ENCODE measurements around the gene SLC25A12. TPM values are rescaled to one million over a fixed set of nuclear protein-coding genes. Genes with fewer than 3 reads are reported as not detected.
"Not testable (repeated sequence)": the region's sequence is repeated elsewhere in the genome, so short reads cannot be mapped to it uniquely, and the experiment has no call there.

SLC25A12 gene
- total RNA-seq, 2 experiments from 2014 or later: 15.1 to 17.0 TPM

DNA sequence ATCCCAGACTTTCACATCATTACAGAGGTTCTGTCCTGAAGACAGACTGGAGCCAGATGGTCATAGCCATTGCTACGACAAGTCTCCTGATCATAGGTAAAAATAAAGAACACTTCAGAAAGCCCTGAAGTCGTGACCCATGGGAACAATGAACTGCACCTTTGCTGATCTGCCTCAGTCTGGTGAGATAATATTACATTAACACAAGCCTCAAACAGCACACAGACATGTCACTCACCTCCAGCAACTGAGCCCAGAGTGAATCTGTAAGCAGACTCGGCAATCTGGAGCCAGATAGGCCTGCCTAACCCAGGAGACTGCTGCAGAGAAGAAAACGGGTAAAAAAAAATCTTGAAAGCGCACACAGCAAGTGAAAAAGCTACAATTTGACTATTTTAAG, 79.2 kb downstream of the SLC25A12 start:
- DNase-seq: no peak
- intact Hi-C loops (cut with micrococcal nuclease): no loop called here
- no peaks in the 10 kb centered on the region for H3K27me3 Mint-ChIP-seq

DNA sequence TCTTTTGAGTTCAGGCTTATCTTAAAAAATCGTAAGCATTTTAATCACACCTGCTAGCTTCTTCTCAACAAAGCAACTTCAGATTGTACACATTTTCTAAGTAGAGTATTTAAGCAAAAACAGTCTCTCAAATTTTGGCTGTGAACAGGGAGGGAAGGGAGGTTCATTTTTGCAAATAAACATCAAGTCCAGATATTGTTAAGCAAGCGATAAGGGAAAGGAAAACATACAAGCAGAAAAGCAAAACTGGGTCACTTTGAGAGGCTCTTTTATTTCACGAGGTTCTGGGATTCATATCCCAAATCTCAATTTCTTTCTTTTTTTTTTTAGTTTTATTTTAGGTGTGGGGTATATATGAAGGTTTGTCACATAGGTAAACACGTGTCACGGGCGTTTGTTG, 79.9 kb downstream of the SLC25A12 start:
- ChIA-PET CTCF (no interaction called here), POLR2A (no interaction called here)
- no peak for DNase-seq
- H3K9me3 Mint-ChIP-seq: no peaks in the 10 kb centered on the region
- H3K4me1 Mint-ChIP-seq (ENCODE audit: low read depth): no peaks in the 10 kb centered on the region
- intact Hi-C loops (cut with micrococcal nuclease): no loop called here
- no peak overlapping the region for H3K27ac Mint-ChIP-seq
- no peaks in the 10 kb centered on the region for H3K27me3 Mint-ChIP-seq
- H3K36me3 Mint-ChIP-seq: peaks cover 17% of the 10 kb centered on the region
- no peak overlapping the region for H3K4me3 Mint-ChIP-seq

More for the DNA sequence above, 79.2 kb downstream of the SLC25A12 start:
- no peak overlapping the region for H3K27ac Mint-ChIP-seq
- no peak overlapping the region for H3K4me3 Mint-ChIP-seq
- POLR2A ChIA-PET: no interaction called here
- H3K36me3 Mint-ChIP-seq: peaks cover 15% of the 10 kb centered on the region
- H3K9me3 Mint-ChIP-seq: no peaks in the 10 kb centered on the region
- CTCF ChIA-PET: no interaction called here
- no peaks in the 10 kb centered on the region for H3K4me1 Mint-ChIP-seq (ENCODE audit: low read depth)

DNA sequence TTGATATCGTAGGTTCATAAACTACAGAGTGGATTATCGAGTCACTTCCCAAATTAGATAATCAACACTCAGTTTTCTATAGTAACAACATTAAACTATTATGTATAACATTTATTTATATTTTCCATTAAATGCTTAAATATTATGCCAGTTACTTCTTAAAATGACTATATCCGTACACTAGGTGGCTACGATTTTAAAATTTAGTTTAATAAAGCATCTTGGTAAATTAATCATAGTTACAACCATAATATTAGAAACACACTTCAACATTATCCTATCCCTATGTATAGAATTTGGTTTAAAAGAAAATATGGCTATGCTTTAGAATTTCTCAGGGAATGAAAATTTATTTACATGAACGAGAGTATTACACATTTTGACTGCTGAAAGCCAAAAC, 80.3 kb downstream of the SLC25A12 start:
- ChIA-PET CTCF (no interaction called here), POLR2A (no interaction called here)
- Mint-ChIP-seq H3K9me3 (no peaks in the 10 kb centered on the region), H3K36me3 (peaks cover 20% of the 10 kb centered on the region), H3K4me3 (no peak overlapping the region), H3K27ac (no peak overlapping the region), H3K27me3 (no peaks in the 10 kb centered on the region), H3K4me1 (ENCODE audit: low read depth) (no peaks in the 10 kb centered on the region)
- intact Hi-C loops (cut with micrococcal nuclease): no loop called here
- no peak for DNase-seq

DNA sequence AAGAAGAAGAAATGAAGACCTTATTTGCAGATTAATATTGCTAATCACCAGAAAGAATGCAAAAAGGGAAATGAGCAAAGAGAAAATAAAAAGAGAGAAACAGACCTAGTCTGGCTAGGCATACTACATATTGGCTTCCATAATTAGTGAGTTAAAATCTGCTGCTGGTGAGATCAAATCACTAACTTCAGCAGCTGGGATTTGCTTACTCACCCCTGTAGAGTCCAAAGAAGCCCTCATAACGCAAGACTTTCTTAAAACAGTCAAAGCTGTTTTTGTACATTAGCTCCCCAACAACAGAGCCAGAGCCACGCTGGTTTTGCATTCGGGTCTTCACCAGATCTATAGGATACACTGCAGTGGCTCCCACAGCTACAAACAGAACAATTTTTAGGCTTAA, 80.9 kb downstream of the SLC25A12 start:
- H3K9me3 Mint-ChIP-seq: no peaks in the 10 kb centered on the region
- ChIA-PET CTCF (interaction anchor here (1.4 kb wide), 1 partner anchor 314 kb away, joined by 5 read pairs; no protein-coding TSS in a partner anchor), POLR2A (no interaction called here)
- intact Hi-C loops (cut with micrococcal nuclease): no loop called here
- no peak for DNase-seq
- no peaks in the 10 kb centered on the region for H3K4me1 Mint-ChIP-seq (ENCODE audit: low read depth)
- H3K36me3 Mint-ChIP-seq: peaks cover 20% of the 10 kb centered on the region
- no peaks in the 10 kb centered on the region for H3K27me3 Mint-ChIP-seq
- no peak overlapping the region for H3K4me3 Mint-ChIP-seq
- no peak overlapping the region for H3K27ac Mint-ChIP-seq

DNA sequence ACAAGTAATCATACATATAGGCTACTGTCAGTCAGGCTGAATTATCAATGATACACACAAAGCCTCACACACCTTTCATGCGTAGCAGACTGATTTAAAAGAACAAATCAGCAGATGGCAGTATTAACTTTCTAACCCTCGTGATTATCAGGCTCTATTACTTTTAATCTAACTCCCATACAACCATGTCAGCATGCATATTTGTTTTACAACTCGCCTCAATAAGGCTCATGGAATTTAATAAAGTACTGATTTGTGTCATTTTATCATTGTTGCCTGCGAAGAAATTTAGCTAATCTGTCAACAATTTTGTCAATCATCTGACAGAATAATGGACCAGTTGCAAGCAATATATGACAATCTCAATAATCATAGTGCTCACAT, 82.8 kb downstream of the SLC25A12 start:
- Mint-ChIP-seq H3K9me3 (no peaks in the 10 kb centered on the region), H3K27me3 (no peaks in the 10 kb centered on the region), H3K27ac (no peak overlapping the region), H3K36me3 (peaks cover 25% of the 10 kb centered on the region), H3K4me1 (ENCODE audit: low read depth) (no peaks in the 10 kb centered on the region), H3K4me3 (no peak overlapping the region)
- intact Hi-C loops (cut with micrococcal nuclease): loop anchor here (1.0 kb wide), 1 partner anchor 292 kb away; no protein-coding TSS in a partner anchor
- ChIA-PET CTCF (interaction anchor here (1.5 to 1.9 kb wide), 3 partner anchors 104 to 294 kb away, joined by 3 to 7 read pairs (median 4); no protein-coding TSS in a partner anchor), POLR2A (no interaction called here)
- no peak for DNase-seq

DNA sequence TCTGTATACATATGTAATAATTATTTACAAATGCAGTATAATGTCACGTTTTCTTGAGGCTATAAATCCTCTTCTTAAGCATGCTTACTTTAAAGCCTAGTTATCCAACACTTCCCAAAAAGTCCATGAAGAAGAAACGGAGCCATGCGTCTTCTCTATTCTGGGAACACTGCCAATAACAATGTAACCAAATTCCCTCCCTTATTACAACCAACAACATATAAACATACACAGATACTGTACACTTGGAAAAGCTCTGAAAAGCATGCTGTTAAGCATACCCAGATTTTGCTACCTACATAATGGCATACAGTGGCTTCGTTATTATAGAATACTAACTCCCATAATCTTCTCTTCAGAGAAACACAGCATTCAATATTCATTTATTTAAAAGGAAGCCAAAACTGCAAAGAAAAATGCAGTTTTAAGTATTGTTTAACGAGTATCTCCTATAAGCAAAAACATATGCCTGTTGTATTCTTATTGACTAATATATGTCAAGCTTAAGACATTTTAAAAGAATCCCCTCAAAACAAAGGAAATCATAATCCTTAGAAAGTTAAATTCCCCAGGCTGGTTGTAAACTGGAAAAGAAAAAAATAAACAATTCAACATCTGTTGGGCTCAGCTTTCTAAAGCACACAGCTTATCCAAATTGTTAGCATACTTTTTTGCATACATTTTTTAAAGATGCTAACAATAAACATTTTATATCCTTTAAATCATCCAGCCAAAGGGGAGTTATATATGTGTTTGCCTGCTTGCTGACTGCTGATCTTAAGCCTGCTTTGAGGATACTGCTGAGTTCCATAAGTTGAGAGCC, 83.4 kb downstream of the SLC25A12 start:
- Mint-ChIP-seq H3K4me3 (no peak overlapping the region), H3K36me3 (peaks cover 25% of the 10 kb centered on the region), H3K27ac (no peak overlapping the region), H3K9me3 (no peaks in the 10 kb centered on the region), H3K27me3 (no peaks in the 10 kb centered on the region), H3K4me1 (ENCODE audit: low read depth) (no peaks in the 10 kb centered on the region)
- DNase-seq: no peak
- ChIA-PET CTCF (interaction anchor here (1.0 to 1.9 kb wide), 5 partner anchors 103 to 657 kb away, joined by 3 to 7 read pairs (median 4); no protein-coding TSS in a partner anchor), POLR2A (no interaction called here)
- intact Hi-C loops (cut with micrococcal nuclease): loop anchor here (1.0 kb wide), 1 partner anchor 293 kb away; no protein-coding TSS in a partner anchor

DNA sequence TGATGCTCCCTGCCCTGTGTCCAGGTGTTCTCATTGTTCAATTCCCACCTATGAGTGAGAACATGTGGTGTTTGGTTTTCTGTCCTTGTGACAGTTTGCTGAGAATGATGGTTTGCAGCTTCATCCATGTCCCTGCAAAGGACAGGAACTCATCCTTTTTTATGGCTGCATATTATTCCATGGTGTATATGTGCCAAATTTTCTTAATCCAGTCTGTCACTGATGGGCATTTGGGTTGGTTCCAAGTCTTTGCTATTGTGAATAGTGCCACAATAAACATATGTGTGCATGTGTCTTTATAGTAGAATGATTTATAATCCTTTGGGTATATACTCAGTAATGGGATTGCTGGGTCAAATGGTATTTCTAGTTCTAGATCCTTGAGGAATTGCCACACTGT, 85.2 kb downstream of the SLC25A12 start:
- H3K4me3 Mint-ChIP-seq; H3K9me3 Mint-ChIP-seq; H3K27me3 Mint-ChIP-seq; intact Hi-C loops (cut with micrococcal nuclease); DNase-seq; H3K27ac Mint-ChIP-seq; H3K4me1 Mint-ChIP-seq (ENCODE audit: low read depth): not testable (repeated sequence)
- POLR2A ChIA-PET: interaction anchor here (0.6 kb wide), 1 partner anchor 20 kb away, joined by 3 read pairs; no protein-coding TSS in a partner anchor
- CTCF ChIA-PET: interaction anchor here (0.6 kb wide), 1 partner anchor 1439 kb away, joined by 3 read pairs; no protein-coding TSS in a partner anchor
- peaks cover 24% of the 10 kb centered on the region for H3K36me3 Mint-ChIP-seq

DNA sequence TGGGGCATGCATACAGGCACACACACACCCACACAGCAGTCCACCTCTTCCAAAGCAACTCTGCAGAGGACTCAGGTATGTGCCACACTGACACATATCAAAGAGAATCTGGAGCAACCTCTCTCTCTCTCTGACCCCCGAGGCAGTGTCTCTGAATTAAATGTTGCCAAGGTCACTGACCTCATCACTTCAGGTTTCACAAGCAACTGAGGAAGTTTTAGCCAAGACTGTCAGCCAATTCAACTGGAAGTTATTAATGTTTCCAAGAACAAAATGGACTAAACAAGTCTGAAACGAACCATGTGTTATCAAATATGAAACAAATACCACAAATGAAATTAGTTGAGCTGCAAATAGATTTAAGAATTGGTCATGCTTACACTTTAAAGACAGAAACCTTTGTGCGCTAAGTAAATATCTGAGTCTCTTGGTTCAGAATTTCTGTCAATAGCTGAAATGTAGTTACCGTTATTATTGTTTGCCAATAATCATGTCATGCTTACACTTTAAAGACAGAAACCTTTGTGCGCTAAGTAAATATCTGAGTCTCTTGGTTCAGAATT, 86.1 kb downstream of the SLC25A12 start:
- H3K4me3 Mint-ChIP-seq: no peak overlapping the region
- no peak overlapping the region for H3K27ac Mint-ChIP-seq
- DNase-seq: no peak
- ChIA-PET POLR2A (no interaction called here), CTCF (no interaction called here)
- H3K36me3 Mint-ChIP-seq: peaks cover 24% of the 10 kb centered on the region
- no peaks in the 10 kb centered on the region for H3K4me1 Mint-ChIP-seq (ENCODE audit: low read depth)
- H3K27me3 Mint-ChIP-seq: no peaks in the 10 kb centered on the region
- no peaks in the 10 kb centered on the region for H3K9me3 Mint-ChIP-seq
- intact Hi-C loops (cut with micrococcal nuclease): no loop called here

DNA sequence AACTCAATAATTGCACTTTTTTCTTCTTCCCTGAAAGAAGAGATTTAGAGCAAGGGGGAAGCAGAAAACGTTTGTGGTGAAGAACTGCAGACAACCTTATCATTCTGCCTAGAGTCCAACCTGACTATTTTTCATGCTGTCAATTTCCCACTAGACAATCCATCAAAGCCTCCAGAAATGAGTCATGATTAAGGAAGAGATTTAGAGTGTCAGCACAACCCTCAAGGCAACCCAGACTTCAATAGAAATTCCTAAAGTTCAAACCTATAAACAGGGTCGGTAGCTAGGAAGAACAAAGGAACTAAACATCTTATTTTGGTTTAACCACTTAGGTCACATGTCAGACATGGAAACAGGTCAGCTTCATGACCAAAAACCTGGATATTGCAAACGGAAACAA, 86.9 kb downstream of the SLC25A12 start:
- Mint-ChIP-seq H3K4me1 (ENCODE audit: low read depth) (no peaks in the 10 kb centered on the region), H3K27ac (no peak overlapping the region), H3K9me3 (no peaks in the 10 kb centered on the region), H3K4me3 (no peak overlapping the region), H3K27me3 (no peaks in the 10 kb centered on the region), H3K36me3 (peaks cover 21% of the 10 kb centered on the region)
- intact Hi-C loops (cut with micrococcal nuclease): no loop called here
- DNase-seq: no peak
- ChIA-PET CTCF (no interaction called here), POLR2A (no interaction called here)

DNA sequence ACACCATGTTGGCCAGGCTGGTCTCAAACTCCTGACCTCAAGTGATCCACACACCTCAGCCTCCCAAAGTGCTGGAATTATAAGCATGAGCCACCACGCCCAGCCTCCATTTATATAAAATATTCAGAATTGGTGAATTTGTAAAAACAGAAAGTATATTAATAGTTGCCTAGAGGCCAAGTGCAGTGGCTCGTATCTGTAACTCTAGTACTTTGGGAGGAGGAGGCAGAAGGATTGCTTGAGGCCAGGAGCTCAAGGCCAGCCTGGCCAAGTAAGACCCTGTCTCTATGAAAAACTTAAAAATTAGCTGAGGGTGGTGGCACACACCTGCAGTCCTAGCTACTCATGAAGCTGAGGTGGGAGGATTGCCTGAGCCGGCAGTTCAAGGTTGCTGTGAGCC, 89.6 kb downstream of the SLC25A12 start:
- no peak for DNase-seq
- ChIA-PET POLR2A (no interaction called here), CTCF (no interaction called here)
- no peak overlapping the region for H3K4me3 Mint-ChIP-seq
- no peaks in the 10 kb centered on the region for H3K27me3 Mint-ChIP-seq
- no peak overlapping the region for H3K27ac Mint-ChIP-seq
- H3K4me1 Mint-ChIP-seq (ENCODE audit: low read depth): no peaks in the 10 kb centered on the region
- intact Hi-C loops (cut with micrococcal nuclease): no loop called here
- peaks cover 15% of the 10 kb centered on the region for H3K36me3 Mint-ChIP-seq
- no peaks in the 10 kb centered on the region for H3K9me3 Mint-ChIP-seq

DNA sequence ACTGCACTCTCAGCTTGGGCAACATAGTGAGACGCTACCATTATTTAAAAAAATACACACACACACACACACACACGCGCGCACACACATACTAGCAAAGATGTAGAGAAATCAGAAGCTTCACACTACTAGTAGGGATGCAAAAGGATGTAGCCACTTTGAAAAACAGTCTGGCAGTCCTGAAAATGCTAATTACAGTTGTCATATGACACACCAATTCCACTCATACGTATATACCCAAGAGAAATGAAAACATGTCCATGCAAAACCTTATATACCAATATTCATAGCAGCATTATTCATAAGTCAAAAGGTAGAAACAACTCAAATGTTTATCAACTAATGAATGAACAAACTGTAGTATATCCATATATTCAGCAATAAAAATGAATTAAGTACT, 90.3 kb downstream of the SLC25A12 start:
- intact Hi-C loops (cut with micrococcal nuclease): no loop called here
- Mint-ChIP-seq H3K4me3 (no peak overlapping the region), H3K4me1 (ENCODE audit: low read depth) (no peaks in the 10 kb centered on the region), H3K27ac (no peak overlapping the region), H3K36me3 (peaks cover 12% of the 10 kb centered on the region), H3K27me3 (no peaks in the 10 kb centered on the region), H3K9me3 (no peaks in the 10 kb centered on the region)
- no peak for DNase-seq
- ChIA-PET POLR2A (no interaction called here), CTCF (no interaction called here)

DNA sequence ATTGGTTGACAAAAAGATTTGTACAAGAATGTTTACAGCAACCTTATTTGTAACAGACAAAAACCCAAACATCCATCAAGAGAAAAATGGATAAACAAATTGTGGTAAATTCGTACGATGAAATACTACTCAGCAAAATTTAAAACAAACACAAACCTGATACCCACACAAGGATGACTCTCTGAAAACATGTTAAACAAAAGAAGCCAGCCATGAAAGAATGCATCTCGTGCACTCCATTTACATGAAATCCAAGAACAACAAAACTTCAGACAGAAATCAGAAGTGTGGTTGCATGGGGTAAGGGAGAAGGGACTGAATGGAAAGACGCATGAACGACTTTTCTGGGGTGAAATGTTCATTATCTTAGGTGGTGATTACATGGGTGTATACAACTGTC, 93.4 kb downstream of the SLC25A12 start:
- Mint-ChIP-seq H3K4me1 (ENCODE audit: low read depth) (peaks cover 3% of the 10 kb centered on the region), H3K9me3 (no peaks in the 10 kb centered on the region), H3K27me3 (no peaks in the 10 kb centered on the region), H3K4me3 (no peak overlapping the region), H3K36me3 (peaks cover 7% of the 10 kb centered on the region), H3K27ac (no peak overlapping the region)
- POLR2A ChIA-PET: no interaction called here
- DNase-seq: no peak
- intact Hi-C loops (cut with micrococcal nuclease): no loop called here
- CTCF ChIA-PET: no interaction called here
